ENCODE measurements around the gene EP400.

EP400 gene

DNA sequence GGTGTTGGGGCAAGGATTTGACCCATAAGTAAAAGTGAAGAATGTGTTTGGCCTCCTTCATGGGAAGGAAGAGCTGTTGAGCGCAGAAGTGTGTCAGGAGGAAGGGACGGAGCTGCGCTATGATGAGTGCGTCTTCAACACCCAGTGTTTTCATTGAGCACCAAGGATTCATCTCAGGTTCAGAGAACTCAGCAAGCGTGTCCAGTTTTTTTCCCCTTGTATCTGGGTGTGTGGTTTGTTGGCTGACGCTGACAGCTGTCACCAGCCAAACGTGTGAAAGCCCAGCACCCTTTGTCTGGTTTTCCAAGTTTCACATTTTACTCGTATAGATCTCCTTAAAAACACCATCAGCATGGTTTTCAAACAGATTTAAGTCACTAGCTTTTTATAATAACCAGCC lies 12.3 kb downstream of the EP400 start:
- TF ChIP-seq CTCF (IDR thresholded peaks at IDR 0.05): no peak

- no peak for TF ChIP-seq CTCF (IDR thresholded peaks at IDR 0.05)
These were observed 13.6 kb downstream of the EP400 start for GRCh38 chr12:131963381-131963780.

DNA sequence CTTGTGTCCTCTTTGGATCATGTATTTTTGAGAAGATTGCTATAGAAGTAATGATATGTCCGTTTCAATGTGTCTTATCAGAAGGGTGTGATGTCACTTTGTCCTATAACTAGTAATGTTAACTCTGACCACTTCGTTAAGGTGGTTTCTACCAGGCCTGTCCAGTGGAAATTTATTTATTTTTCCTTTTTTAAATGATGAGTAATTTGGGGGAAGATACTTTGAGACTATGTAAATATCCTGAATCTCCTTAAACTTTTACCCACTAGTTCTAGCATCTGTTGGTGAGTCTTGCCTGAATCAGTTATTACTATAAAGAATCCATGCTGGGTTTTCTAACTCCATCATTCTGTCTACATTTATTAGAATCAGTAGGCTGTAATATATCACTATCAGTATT lies 15.3 kb downstream of the EP400 start:
- no peak for TF ChIP-seq CTCF (IDR thresholded peaks at IDR 0.05)

- TF ChIP-seq CTCF (IDR thresholded peaks at IDR 0.05): no peak
These were observed 21.5 kb downstream of the EP400 start for GRCh38 chr12:131971226-131971625.

DNA sequence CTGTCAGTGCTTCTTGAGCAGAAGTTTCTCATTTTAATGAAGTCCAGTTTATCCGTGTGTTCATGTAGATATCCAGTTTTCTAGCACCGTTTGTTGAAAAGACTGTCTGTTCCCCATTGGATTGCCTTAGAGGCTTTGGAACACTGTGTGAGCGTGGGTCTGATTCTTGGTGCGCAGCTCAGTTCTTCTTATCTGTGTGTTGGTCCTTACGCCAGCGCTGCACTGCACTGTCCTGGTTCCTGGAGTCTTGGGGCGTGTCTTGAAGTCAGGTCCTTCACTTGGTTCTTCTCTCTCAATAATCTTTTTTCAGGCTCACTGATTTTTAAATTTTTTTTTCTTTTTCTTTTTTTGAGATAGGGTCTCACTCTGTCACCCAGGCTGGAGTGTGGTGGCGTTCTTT lies 25.5 kb downstream of the EP400 start:
- no peak for TF ChIP-seq CTCF (IDR thresholded peaks at IDR 0.05)

DNA sequence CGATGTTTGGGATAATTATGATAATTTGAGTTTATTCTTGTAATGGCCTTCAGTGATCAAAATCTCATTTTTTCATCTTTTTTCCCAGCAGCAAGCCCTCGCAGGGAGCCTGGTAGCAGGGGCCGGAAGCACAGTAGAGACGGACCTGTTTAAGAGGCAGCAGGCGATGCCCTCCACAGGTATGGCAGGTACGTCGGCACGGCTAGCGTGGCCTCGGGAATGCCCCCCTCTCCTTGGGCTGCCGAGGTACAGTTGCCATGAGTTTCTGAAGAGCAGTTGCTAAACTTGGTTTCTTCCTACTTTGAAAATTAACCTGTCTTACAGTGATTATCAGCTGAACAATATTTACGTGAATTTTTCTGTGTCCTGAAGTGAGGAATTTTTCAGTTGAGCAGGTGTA lies 29.9 kb downstream of the EP400 start:
- no peak for TF ChIP-seq CTCF (IDR thresholded peaks at IDR 0.05)

- peak; percentile 16; the same call in 1 of the 2 replicates for TF ChIP-seq CTCF (IDR thresholded peaks at IDR 0.05)
These were observed 30.5 kb downstream of the EP400 start for GRCh38 chr12:131980263-131980662.

GRCh38 chr12:131981388-131981787 lies 31.6 kb downstream of the EP400 start:
- TF ChIP-seq CTCF (IDR thresholded peaks at IDR 0.05): no peak

Measured in LNCAP (cell line).